ENCODE measurements around the gene KCNQ1. TPM values are rescaled to one million over a fixed set of nuclear protein-coding genes. Genes with fewer than 3 reads are reported as not detected.
A peak's percentile ranks its signal among the peaks of the same experiment; 100 is the strongest.

Gene KCNQ1
- total and polyA plus RNA-seq, 8 donors = 14.0 to 61.1 (median 46.7) TPM

- TF ChIP-seq CTCF (IDR thresholded peaks at IDR 0.05) = no peak
- Histone ChIP-seq H3K27ac (no peak overlapping the region), H3K4me1 (no peaks in the 10 kb centered on the region), H3K36me3 (no peaks in the 10 kb centered on the region), H3K4me3 (no peak overlapping the region), H3K27me3 (no peaks in the 10 kb centered on the region), H3K9me3 (no peaks in the 10 kb centered on the region)
- WGBS, 2 donors = 95 to 96% methylated on average over 14 of the region's 14 CpGs
- ATAC-seq (no peak), FAIRE-seq (no peak), DNase-seq (peak in 3 of 6 donors; percentile 3 to 44 (median 32))
- intact Hi-C loops (cut with DNase I) = no loop called here
Observed at GRCh38 chr11:2745511-2745910, 300.7 kb downstream of the KCNQ1 start.

GRCh38 chr11:2746401-2747247 lies 301.8 kb downstream of the KCNQ1 start:
- Histone ChIP-seq H3K4me3 (no peak overlapping the region), H3K9me3 (no peaks in the 10 kb centered on the region), H3K36me3 (no peaks in the 10 kb centered on the region), H3K27ac (no peak overlapping the region), H3K4me1 (no peaks in the 10 kb centered on the region), H3K27me3 (no peaks in the 10 kb centered on the region)
- intact Hi-C loops (cut with DNase I) = no loop called here
- no peak for ATAC-seq
- DNase-seq = peak in 3 of 6 donors; percentile 18 to 37 (median 35)
- FAIRE-seq = no peak
- WGBS, 2 donors = 83 to 85% methylated on average over 24 of the region's 24 CpGs
- TF ChIP-seq CTCF (IDR thresholded peaks at IDR 0.05) = no peak

GRCh38 chr11:2747248-2748027 lies 302.6 kb downstream of the KCNQ1 start:
- Histone ChIP-seq H3K9me3 (no peaks in the 10 kb centered on the region), H3K27me3 (no peaks in the 10 kb centered on the region), H3K27ac (no peak overlapping the region), H3K36me3 (no peaks in the 10 kb centered on the region), H3K4me1 (no peaks in the 10 kb centered on the region), H3K4me3 (no peak overlapping the region)
- intact Hi-C loops (cut with DNase I) = no loop called here
- FAIRE-seq = no peak
- TF ChIP-seq CTCF (IDR thresholded peaks at IDR 0.05) = no peak
- no peak for ATAC-seq
- 91 to 92% methylated on average over 16 of the region's 16 CpGs for WGBS, 2 donors
- peak in 3 of 6 donors; percentile 6 to 36 (median 33) for DNase-seq

GRCh38 chr11:2748061-2748813 lies 303.4 kb downstream of the KCNQ1 start:
- H3K4me1 ChIP-seq = no peaks in the 10 kb centered on the region
- FAIRE-seq (no peak), ATAC-seq (no peak), DNase-seq (peak in 3 of 6 donors; percentile 17 to 54 (median 43))
- H3K27me3 ChIP-seq = no peaks in the 10 kb centered on the region
- TF ChIP-seq CTCF (IDR thresholded peaks at IDR 0.05) = no peak
- H3K27ac ChIP-seq = no peak overlapping the region
- H3K4me3 ChIP-seq = no peak overlapping the region
- 84 to 85% methylated on average over 9 to 11 of the region's 11 CpGs for WGBS, 2 donors
- H3K36me3 ChIP-seq = no peaks in the 10 kb centered on the region
- H3K9me3 ChIP-seq = no peaks in the 10 kb centered on the region
- intact Hi-C loops (cut with DNase I) = no loop called here
